ENCODE results near the gene DNAJB2.

GRCh38 chr2:219261024-219261855 is 17.9 kb upstream of the DNAJB2 start:
- TF ChIP-seq CTCF (IDR thresholded peaks at IDR 0.05 in 2 of 3, conservative IDR thresholded peaks at IDR 0.05 in 1 of 3; ENCODE audit: borderline replicate concordance in 1 of 3, insufficient read depth in 1 of 3, low read depth in 2 of 3, low read length in 2 of 3): no peak
- no peak for TF ChIP-seq SP1 (IDR thresholded peaks at IDR 0.05; ENCODE audit: low read depth)
- TF ChIP-seq RAD21 (IDR thresholded peaks at IDR 0.05; ENCODE audit: low read depth): no peak
- no peak for TF ChIP-seq POLR2A (IDR thresholded peaks at IDR 0.05; ENCODE audit: borderline replicate concordance, extremely low read depth, insufficient read depth, insufficient read length)
- no peak for TF ChIP-seq ZFX (IDR thresholded peaks at IDR 0.05)
- no peak for TF ChIP-seq EZH2 (IDR thresholded peaks at IDR 0.05)
- no peak for TF ChIP-seq EGR1 (IDR thresholded peaks at IDR 0.05; ENCODE audit: low read depth)
- TF ChIP-seq ZNF274 (IDR thresholded peaks at IDR 0.05; ENCODE audit: low read depth, low read length): no peak
